Heart left ventricle (tissue), 16 donors: ENCODE data around the gene SMIM3. TPM values are rescaled to one million over a fixed set of nuclear protein-coding genes. Genes with fewer than 3 reads are reported as not detected.

Experiments used
- ATAC-seq, 4 donors: fragments of 200-7000 bp; cut with Tn5 transposase; one replicate each; pipeline ENCODE4 v1.9.1; 2020 to 2022; ENCODE audit warnings: moderate library complexity in 4 of 4, mild to moderate bottlenecking in 3 of 4, moderate number of reproducible peaks in 1 of 4
- DNase-seq, 5 donors: peaks; one replicate each; pipeline ENCODE4 v3.0.0-alpha.2; 2020
- H3K27ac ChIP-seq, 12 donors: fragments of 200-600 bp; sonication (generic) in 4 of 12; one replicate each; pipeline versions ENCODE4 v1.5.0 to v1.8.0; 2016 to 2022; ENCODE audit warnings: mild to moderate bottlenecking in 2 of 12
- H3K27me3 ChIP-seq, 9 donors: fragments of 200-600 bp; sonication (generic) in 2 of 9; one replicate each; pipeline versions ENCODE4 v1.5.1 to v1.8.0; 2016 to 2022; ENCODE audit warnings: mild to moderate bottlenecking in 3 of 9
- H3K36me3 ChIP-seq, 9 donors: fragments of 200-600 bp; sonication (generic) in 2 of 9; one replicate each; pipeline versions ENCODE4 v1.5.0 to v1.8.0; 2018 to 2022; ENCODE audit warnings: mild to moderate bottlenecking in 2 of 9
- H3K4me1 ChIP-seq, 12 donors: fragments of 200-600 bp; sonication (generic) in 4 of 12; one replicate each; pipeline versions ENCODE4 v1.5.0 to v1.8.0; 2016 to 2022; ENCODE audit warnings: mild to moderate bottlenecking in 3 of 12
- H3K4me3 ChIP-seq, 12 donors: fragments of 200-600 bp; sonication (generic) in 4 of 12; one replicate each; pipeline versions ENCODE4 v1.5.0 to v1.8.0; 2017 to 2022; ENCODE audit warnings: mild to moderate bottlenecking in 9 of 12, moderate library complexity in 4 of 12
- H3K9me3 ChIP-seq, 12 donors: fragments of 200-600 bp; sonication (generic) in 4 of 12; one replicate each; pipeline versions ENCODE4 v1.5.0 to v1.8.0; 2016 to 2022; ENCODE audit warnings: mild to moderate bottlenecking in 1 of 12
- POLR2A ChIP-seq, 2 donors: fragments of 450-650 bp; IDR thresholded peaks; one replicate each; pipeline ENCODE4 v1.6.1; 2017; ENCODE audit warnings: antibody characterized with exemption in 2 of 2, mild to moderate bottlenecking in 2 of 2, moderate library complexity in 2 of 2
- WGBS, 4 donors: extraction: QIAGEN DNeasy Blood & Tissue Kit in 2 of 4; methylation state at CpG; one replicate each; pipeline versions ENCODE4 v1.1.5 to v1.1.7; 2013 to 2018; 5-methylcytosine and 5-hydroxymethylcytosine counted together
- intact Hi-C, 10 donors: fragments of 100-400 bp; cut with DNase I; formaldehyde crosslinking; loops; one replicate each; pipeline versions ENCODE4 v1.11.1 to v1.14.2; 2022
- polyA plus RNA-seq, 2 donors: library from polyadenylated mRNA; stranded (reverse); fragments of 200-250 nt; gene quantifications; one replicate each; pipeline ENCODE4 v1.2.3, GENCODE V29; 2013
- total RNA-seq, 9 donors: library from RNA; depleted of rRNA in 2 of 9; stranded (reverse); fragments of >200 nt in 2 of 9; fragmentation: NEBNext Ultra II Directional in 3 of 9; extraction: Animal tissue kit (Norgen Biotek cat#: 25700) in 3 of 9; gene quantifications; one replicate each; pipeline versions ENCODE4 v1.1.0 to v1.2.4, GENCODE V29; 2016 to 2023
- TF ChIP-seq, protein P1 (sequence below), 12 donors: fragments of 200-600 bp; sonication (generic) in 4 of 12; IDR thresholded peaks; one replicate each; pipeline versions ENCODE4 v1.5.0 to v1.8.0; 2018 to 2022; ENCODE audit warnings: antibody characterized with exemption in 12 of 12, mild to moderate bottlenecking in 5 of 12
- donor health status: ischemic (EF 13 %, LVEDD 7.1; RV severe dilation, severe dysfunction).
- donor health status: healthy with polysubstance abuse.
- donor health status: DM: no; HTN: yes; CAD: no.
- donor health status: DM: no; HTN: no; CAD: no.
- donor health status: ischemic (EF 25% LVEDD 6.9; RV normal size, moderate dysfunction).
- donor health status: ischemic (EF 25% LVEDD 5.7; RV mildly dilated, moderate dysfunction).
- donor health status: healthy.
- donor health status: DM: yes; HTN: yes; CAD: no.
- donor health status: ischemic (EF 35%, LVEDD 5.7; RV mildly dilated, moderate dysfunction).
- donor health status: nonischemic (EF 11% LVEDD 7.7; RV severe dilation, severe dysfunction).
- donor health status: DM: yes; HTN: yes; CAD: no.
- donor health status: PGD.
- donor health status: ischemic (EF 29% LVEDD 5.4; RV normal size, mild dysfunction).
- donor health status: nonischemic (EF 23%, LVEDD 6.1; RV moderate dilation, normal function).

Gene SMIM3
- total and polyA plus RNA-seq, 11 donors = 7.1 to 45.6 (median 19.1) TPM

DNA sequence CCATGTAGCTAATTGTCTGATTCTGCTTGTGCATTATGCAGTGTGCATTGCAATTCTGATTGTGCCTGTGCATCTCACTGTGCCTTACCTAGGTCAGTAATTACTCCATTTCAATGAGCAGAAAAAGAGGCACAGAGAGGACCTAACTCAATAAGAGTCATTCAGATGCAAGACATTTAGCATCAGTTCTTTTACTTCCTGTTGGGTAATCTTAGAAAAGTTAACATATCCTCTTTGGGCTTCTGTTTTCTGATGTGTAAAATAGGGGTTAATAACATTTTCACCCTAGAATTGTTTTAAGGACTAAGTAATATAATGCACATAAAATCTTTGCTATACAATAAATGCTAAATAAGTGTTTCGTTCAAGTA lies 12.8 kb upstream of the SMIM3 start:
- Histone ChIP-seq H3K27ac (peak overlapping the region in 1 of 12 donors; percentile 92), H3K4me3 (no peak overlapping the region), H3K36me3 (no peaks in the 10 kb centered on the region), H3K27me3 (no peaks in the 10 kb centered on the region), H3K9me3 (no peaks in the 10 kb centered on the region), H3K4me1 (peaks cover 0 to 63% (median 1%) of the 10 kb centered on the region in 12 donors)
- ATAC-seq = no peak
- intact Hi-C loops = no loop called here
- TF ChIP-seq, protein P1, sequence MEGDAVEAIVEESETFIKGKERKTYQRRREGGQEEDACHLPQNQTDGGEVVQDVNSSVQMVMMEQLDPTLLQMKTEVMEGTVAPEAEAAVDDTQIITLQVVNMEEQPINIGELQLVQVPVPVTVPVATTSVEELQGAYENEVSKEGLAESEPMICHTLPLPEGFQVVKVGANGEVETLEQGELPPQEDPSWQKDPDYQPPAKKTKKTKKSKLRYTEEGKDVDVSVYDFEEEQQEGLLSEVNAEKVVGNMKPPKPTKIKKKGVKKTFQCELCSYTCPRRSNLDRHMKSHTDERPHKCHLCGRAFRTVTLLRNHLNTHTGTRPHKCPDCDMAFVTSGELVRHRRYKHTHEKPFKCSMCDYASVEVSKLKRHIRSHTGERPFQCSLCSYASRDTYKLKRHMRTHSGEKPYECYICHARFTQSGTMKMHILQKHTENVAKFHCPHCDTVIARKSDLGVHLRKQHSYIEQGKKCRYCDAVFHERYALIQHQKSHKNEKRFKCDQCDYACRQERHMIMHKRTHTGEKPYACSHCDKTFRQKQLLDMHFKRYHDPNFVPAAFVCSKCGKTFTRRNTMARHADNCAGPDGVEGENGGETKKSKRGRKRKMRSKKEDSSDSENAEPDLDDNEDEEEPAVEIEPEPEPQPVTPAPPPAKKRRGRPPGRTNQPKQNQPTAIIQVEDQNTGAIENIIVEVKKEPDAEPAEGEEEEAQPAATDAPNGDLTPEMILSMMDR (IDR thresholded peaks at IDR 0.05) = no peak
- no peak for TF ChIP-seq POLR2A (IDR thresholded peaks at IDR 0.05)
- 90 to 95% (median 92%) methylated on average over 1 of the region's 1 CpG for WGBS, 4 donors
- DNase-seq = no peak

DNA sequence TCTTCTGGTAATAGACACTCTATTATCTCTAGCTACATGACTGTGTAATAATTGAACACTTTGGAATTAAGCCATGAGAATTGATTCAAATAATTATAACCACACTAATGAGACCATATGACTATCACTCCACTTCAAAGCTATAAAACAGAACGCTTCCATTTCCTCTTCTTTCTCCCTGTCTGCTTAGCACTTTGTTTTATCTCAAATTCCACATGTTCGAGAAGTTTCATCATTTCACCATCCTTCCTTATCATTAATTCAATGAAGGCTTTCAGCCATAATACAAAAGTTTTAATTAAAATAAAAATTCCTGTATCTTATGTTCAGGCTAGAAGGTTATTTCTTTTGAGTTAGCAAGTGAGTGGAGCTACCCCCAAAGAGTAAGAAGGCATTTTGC lies 12.3 kb upstream of the SMIM3 start:
- 56 to 72% (median 61%) methylated on average over 2 of the region's 2 CpGs for WGBS, 4 donors
- no peak for ATAC-seq
- no peaks in the 10 kb centered on the region for H3K36me3 ChIP-seq
- H3K27ac ChIP-seq = peak overlapping the region in 1 of 12 donors; percentile 44
- intact Hi-C loops = no loop called here
- H3K9me3 ChIP-seq = no peaks in the 10 kb centered on the region
- H3K4me3 ChIP-seq = no peak overlapping the region
- TF ChIP-seq POLR2A (IDR thresholded peaks at IDR 0.05) = no peak
- TF ChIP-seq, protein P1 (IDR thresholded peaks at IDR 0.05) = no peak
- DNase-seq = no peak
- H3K27me3 ChIP-seq = no peaks in the 10 kb centered on the region
- peaks cover 0 to 68% (median 1%) of the 10 kb centered on the region in 12 donors for H3K4me1 ChIP-seq

DNA sequence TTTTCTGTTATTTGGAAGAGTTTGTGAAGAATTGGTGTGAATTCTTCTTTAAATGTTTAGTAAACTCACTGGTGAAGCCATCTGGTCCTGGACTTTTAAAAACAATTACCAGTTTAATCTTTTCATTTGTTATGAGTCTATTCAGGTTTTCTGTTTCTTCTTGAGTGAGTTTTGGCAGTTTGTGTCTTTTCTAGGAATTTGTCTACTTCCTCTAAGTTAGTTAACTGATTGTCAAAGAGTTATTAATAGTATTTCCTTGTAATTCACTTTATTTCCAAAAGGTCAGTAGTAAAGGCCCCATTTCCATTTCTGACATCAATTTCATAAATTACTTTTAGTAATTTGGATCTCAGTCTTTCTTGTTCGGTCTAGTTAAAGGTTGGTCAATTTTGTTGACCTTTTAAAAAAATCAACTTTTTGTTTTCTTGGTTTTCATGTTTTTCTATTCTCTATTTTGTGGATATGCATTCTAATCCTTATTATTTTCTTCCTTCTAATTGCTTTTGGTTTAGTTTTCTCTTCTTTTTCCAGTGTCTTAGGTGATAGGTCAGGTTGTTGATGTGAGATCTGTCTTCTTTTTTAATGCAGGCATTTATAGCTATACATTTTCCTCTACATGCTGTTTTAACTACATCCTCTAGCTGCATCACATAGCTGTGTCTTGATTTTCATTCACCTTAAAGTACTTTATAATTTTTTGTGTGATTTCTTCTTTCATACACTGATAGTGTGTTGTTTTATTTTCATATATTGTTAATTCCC lies 7.3 kb upstream of the SMIM3 start:
- ATAC-seq (no peak), DNase-seq (no peak)
- intact Hi-C loops = no loop called here
- no peak overlapping the region for H3K4me3 ChIP-seq
- peak overlapping the region in 2 of 12 donors; percentile 12 to 20 for H3K27ac ChIP-seq
- WGBS, 4 donors = 60 to 73% (median 60%) methylated on average over 1 of the region's 1 CpG
- H3K4me1 ChIP-seq = peaks cover 0 to 25% (median 0%) of the 10 kb centered on the region in 12 donors
- H3K36me3 ChIP-seq = no peaks in the 10 kb centered on the region
- H3K27me3 ChIP-seq = no peaks in the 10 kb centered on the region
- no peaks in the 10 kb centered on the region for H3K9me3 ChIP-seq
- TF ChIP-seq, protein P1 (IDR thresholded peaks at IDR 0.05) = no peak
- TF ChIP-seq POLR2A (IDR thresholded peaks at IDR 0.05) = no peak

DNA sequence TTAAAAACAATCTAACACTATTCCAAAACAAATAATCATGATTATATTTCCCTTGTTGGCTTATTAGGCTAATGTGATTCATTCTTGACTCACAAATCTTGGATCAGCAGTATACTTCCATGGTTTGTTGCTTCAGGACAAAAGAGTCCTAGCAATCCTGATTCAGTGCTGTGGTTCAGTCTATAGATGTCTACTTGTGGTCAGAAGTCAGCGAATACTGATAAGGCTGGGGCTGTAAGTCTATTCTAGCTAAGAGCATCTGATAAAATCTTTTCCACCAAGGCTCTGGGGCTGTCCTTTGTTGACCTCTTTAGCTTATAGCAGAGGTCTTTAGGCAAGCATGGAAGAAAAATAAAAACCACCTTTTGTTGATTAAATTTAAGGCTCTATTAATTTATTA lies 4.4 kb upstream of the SMIM3 start:
- ATAC-seq (peak in 2 of 4 donors; percentile 13 to 24), DNase-seq (no peak)
- 39 to 55% (median 54%) methylated on average over 1 of the region's 1 CpG for WGBS, 4 donors
- Histone ChIP-seq H3K9me3 (no peaks in the 10 kb centered on the region), H3K27me3 (no peaks in the 10 kb centered on the region), H3K4me1 (peaks cover 0 to 30% (median 8%) of the 10 kb centered on the region in 12 donors), H3K4me3 (no peak overlapping the region), H3K36me3 (no peaks in the 10 kb centered on the region), H3K27ac (peak overlapping the region in 1 of 12 donors; percentile 44)
- TF ChIP-seq POLR2A (IDR thresholded peaks at IDR 0.05) = no peak
- intact Hi-C loops = no loop called here
